ENCODE data around the gene AFF3. TPM values are rescaled to one million over a fixed set of nuclear protein-coding genes. Genes with fewer than 3 reads are reported as not detected.

Gene AFF3
- total and polyA plus RNA-seq, 3 experiments from 2014 or later, result 0.48 to 1.3 (median 0.53) TPM

DNA sequence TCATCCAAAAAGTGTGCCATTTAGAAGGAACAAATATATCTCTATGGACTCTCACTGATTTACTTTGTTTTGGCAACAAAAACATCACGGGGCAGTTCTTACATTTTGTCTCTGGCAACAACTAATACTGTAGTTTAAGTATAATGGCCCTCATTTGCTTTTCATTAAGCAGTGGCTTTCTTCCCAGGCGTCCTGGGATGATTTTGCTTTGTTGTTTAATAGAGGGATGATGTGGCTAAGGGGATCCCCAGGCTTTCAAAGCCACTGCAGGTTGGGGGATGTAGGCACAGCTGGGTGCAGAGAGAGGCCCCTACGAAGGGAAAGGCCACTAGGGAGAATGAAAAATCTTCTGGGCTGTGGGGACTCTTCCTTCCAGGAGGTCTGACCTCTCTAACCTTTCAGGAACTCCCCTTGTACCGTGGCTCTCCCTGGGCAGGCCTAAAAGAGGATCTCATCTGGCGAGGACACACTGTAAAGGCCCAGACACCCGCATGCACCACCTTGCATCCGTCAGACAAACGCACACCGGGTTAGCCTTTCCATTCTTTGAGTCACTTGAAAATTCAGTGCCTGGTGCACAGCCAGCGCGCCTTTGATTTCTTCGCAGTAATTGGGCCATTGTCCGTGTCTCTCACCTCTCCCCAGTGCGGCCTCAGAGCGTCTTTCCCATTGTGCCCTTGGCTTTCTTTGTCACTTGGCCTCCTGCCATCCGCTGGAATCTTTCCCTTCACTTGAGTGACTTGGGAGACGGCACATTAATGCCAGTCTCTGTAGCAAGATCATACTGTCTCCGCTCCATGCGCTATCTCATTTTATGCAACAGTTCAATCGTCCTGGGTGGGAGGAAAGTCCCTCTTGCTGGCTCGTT is 40.3 kb upstream of the AFF3 start:
- POLR2A ChIA-PET, result no interaction called here

DNA sequence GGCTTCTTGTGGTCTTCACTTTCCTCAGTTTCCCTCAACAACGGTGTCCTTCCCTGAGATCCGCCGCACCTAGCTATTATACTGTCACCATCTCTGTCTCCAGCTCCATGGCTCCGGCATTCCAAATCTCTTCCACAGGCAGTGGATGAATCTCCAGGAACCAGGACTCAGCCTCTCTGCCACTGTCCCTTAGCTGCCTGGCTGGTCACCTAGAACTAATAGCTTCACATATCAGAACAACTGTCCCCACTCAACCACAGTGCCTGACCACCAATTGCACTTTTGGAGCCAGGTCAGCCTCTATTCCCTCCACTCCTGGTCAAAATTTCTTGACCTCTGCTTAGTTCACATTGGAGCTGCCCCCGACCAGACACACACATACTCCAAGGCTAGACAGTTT is 38.1 kb upstream of the AFF3 start:
- Histone ChIP-seq H3K4me3 (ENCODE audit: low read length) (no peak overlapping the region), H3K27me3 (ENCODE audit: insufficient read depth, low read length, poor library complexity, severe bottlenecking) (no peaks in the 10 kb centered on the region), H3K9me3 (ENCODE audit: low read length) (no peaks in the 10 kb centered on the region), H3K27ac (ENCODE audit: low read depth, low read length) (no peak overlapping the region), H3K36me3 (ENCODE audit: insufficient read depth, low read length) (no peaks in the 10 kb centered on the region), H3K4me1 (ENCODE audit: insufficient read depth, low read length) (no peaks in the 10 kb centered on the region)
- no peak for DNase-seq
- POLR2A ChIA-PET, result no interaction called here
- CTCF ChIA-PET, result no interaction called here
- Mint-ChIP-seq H3K4me3 (no peak overlapping the region), H3K27ac (no peak overlapping the region), H3K4me1 (no peaks in the 10 kb centered on the region), H3K27me3 (no peaks in the 10 kb centered on the region), H3K36me3 (no peaks in the 10 kb centered on the region), H3K9me3 (no peaks in the 10 kb centered on the region)

More for the DNA sequence above, 40.3 kb upstream of the AFF3 start:
- no peaks in the 10 kb centered on the region for H3K36me3 ChIP-seq (ENCODE audit: insufficient read depth, low read length)
- CTCF ChIA-PET, result no interaction called here
- Mint-ChIP-seq H3K27ac (no peak overlapping the region), H3K9me3 (no peaks in the 10 kb centered on the region), H3K4me3 (no peak overlapping the region), H3K4me1 (no peaks in the 10 kb centered on the region), H3K27me3 (no peaks in the 10 kb centered on the region), H3K36me3 (no peaks in the 10 kb centered on the region)
- H3K27ac ChIP-seq (ENCODE audit: low read depth, low read length), result no peak overlapping the region
- no peak overlapping the region for H3K4me3 ChIP-seq (ENCODE audit: low read length)
- no peaks in the 10 kb centered on the region for H3K9me3 ChIP-seq (ENCODE audit: low read length)
- H3K4me1 ChIP-seq (ENCODE audit: insufficient read depth, low read length), result no peaks in the 10 kb centered on the region
- no peak for DNase-seq
- no peaks in the 10 kb centered on the region for H3K27me3 ChIP-seq (ENCODE audit: insufficient read depth, low read length, poor library complexity, severe bottlenecking)

GRCh38 chr2:100179806-100180205 is 37.4 kb upstream of the AFF3 start:
- Mint-ChIP-seq H3K27me3 (no peaks in the 10 kb centered on the region), H3K4me1 (no peaks in the 10 kb centered on the region), H3K4me3 (no peak overlapping the region), H3K9me3 (no peaks in the 10 kb centered on the region), H3K27ac (no peak overlapping the region), H3K36me3 (no peaks in the 10 kb centered on the region)
- no peak overlapping the region for H3K4me3 ChIP-seq (ENCODE audit: low read length)
- H3K27ac ChIP-seq (ENCODE audit: low read depth, low read length), result no peak overlapping the region
- DNase-seq, result no peak
- H3K36me3 ChIP-seq (ENCODE audit: insufficient read depth, low read length), result no peaks in the 10 kb centered on the region
- H3K4me1 ChIP-seq (ENCODE audit: insufficient read depth, low read length), result no peaks in the 10 kb centered on the region
- POLR2A ChIA-PET, result no interaction called here
- H3K27me3 ChIP-seq (ENCODE audit: insufficient read depth, low read length, poor library complexity, severe bottlenecking), result no peaks in the 10 kb centered on the region
- H3K9me3 ChIP-seq (ENCODE audit: low read length), result no peaks in the 10 kb centered on the region
- CTCF ChIA-PET, result no interaction called here

GRCh38 chr2:100178864-100179263 is 36.5 kb upstream of the AFF3 start:
- POLR2A ChIA-PET, result no interaction called here
- DNase-seq, result no peak
- Mint-ChIP-seq H3K4me3 (no peak overlapping the region), H3K9me3 (no peaks in the 10 kb centered on the region), H3K27me3 (peaks cover 0 to 1% of the 10 kb centered on the region in 2 donors), H3K36me3 (no peaks in the 10 kb centered on the region), H3K4me1 (no peaks in the 10 kb centered on the region), H3K27ac (no peak overlapping the region)
- Histone ChIP-seq H3K27me3 (ENCODE audit: insufficient read depth, low read length, poor library complexity, severe bottlenecking) (no peaks in the 10 kb centered on the region), H3K4me3 (ENCODE audit: low read length) (no peak overlapping the region), H3K4me1 (ENCODE audit: insufficient read depth, low read length) (no peaks in the 10 kb centered on the region), H3K27ac (ENCODE audit: low read depth, low read length) (no peak overlapping the region), H3K9me3 (ENCODE audit: low read length) (no peaks in the 10 kb centered on the region), H3K36me3 (ENCODE audit: insufficient read depth, low read length) (no peaks in the 10 kb centered on the region)
- CTCF ChIA-PET, result no interaction called here

- no peaks in the 10 kb centered on the region for H3K9me3 Mint-ChIP-seq
- ChIA-PET POLR2A (no interaction called here), CTCF (no interaction called here)
- Histone ChIP-seq H3K27me3 (ENCODE audit: insufficient read depth, low read length, poor library complexity, severe bottlenecking) (no peaks in the 10 kb centered on the region), H3K36me3 (ENCODE audit: insufficient read depth, low read length) (no peaks in the 10 kb centered on the region), H3K4me3 (ENCODE audit: low read length) (no peak overlapping the region), H3K27ac (ENCODE audit: low read depth, low read length) (no peak overlapping the region), H3K4me1 (ENCODE audit: insufficient read depth, low read length) (no peaks in the 10 kb centered on the region), H3K9me3 (ENCODE audit: low read length) (no peaks in the 10 kb centered on the region)
- no peak overlapping the region for H3K4me3 Mint-ChIP-seq
- H3K27ac Mint-ChIP-seq, result no peak overlapping the region
- peaks cover 0 to 4% of the 10 kb centered on the region in 2 donors for H3K27me3 Mint-ChIP-seq
- peak in 2 of 5 donors; percentile 8 to 11 for DNase-seq
- no peaks in the 10 kb centered on the region for H3K36me3 Mint-ChIP-seq
- no peaks in the 10 kb centered on the region for H3K4me1 Mint-ChIP-seq
These were observed 35.8 kb upstream of the AFF3 start for GRCh38 chr2:100178085-100178788.

DNA sequence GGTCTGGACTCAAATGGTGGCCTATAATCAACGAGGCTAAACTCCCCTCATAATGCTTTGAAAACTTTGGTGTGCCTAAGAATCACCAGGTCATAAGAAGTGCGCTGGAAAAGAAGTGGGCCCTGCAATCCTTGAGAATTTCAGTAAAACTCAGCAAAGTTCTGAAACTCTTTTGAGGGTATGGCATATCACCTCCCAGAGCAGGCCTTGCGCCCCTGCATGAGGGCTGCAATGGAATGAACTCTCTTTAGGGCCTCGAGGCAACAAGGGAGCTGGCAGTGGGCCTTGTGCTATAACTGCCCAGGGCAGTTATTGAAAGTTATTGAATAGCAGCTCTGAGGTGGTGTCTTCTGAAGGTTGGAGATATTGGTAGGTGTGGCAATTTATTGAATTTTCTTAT is 34.5 kb upstream of the AFF3 start:
- no peaks in the 10 kb centered on the region for H3K36me3 Mint-ChIP-seq
- Histone ChIP-seq H3K36me3 (ENCODE audit: insufficient read depth, low read length) (no peaks in the 10 kb centered on the region), H3K4me3 (ENCODE audit: low read length) (no peak overlapping the region), H3K27me3 (ENCODE audit: insufficient read depth, low read length, poor library complexity, severe bottlenecking) (no peaks in the 10 kb centered on the region), H3K9me3 (ENCODE audit: low read length) (no peaks in the 10 kb centered on the region), H3K27ac (ENCODE audit: low read depth, low read length) (no peak overlapping the region), H3K4me1 (ENCODE audit: insufficient read depth, low read length) (no peaks in the 10 kb centered on the region)
- DNase-seq, result no peak
- peaks cover 0 to 4% of the 10 kb centered on the region in 2 donors for H3K27me3 Mint-ChIP-seq
- no peak overlapping the region for H3K4me3 Mint-ChIP-seq
- no peaks in the 10 kb centered on the region for H3K9me3 Mint-ChIP-seq
- no peaks in the 10 kb centered on the region for H3K4me1 Mint-ChIP-seq
- ChIA-PET CTCF (no interaction called here), POLR2A (no interaction called here)
- no peak overlapping the region for H3K27ac Mint-ChIP-seq

DNA sequence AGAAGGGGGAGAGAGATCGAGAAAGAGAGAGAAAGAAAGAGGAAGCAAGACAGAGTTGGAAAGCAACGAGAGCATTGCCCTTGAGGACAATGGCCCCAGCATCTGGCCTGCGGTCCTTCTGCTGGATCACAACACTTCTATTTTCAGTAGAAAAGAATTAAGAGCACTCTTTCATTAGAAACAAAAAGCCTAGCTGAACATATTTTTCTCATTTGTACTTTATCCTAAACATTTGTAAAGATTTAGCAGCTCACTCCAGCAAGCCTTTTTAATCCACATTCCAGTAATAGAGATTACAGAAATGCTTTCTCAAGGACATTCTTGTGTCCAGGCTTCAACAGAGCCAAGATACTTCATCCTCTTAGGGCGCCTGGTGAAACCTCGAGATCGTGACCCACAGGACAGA is 31.6 kb upstream of the AFF3 start:
- Histone ChIP-seq H3K9me3 (ENCODE audit: low read length) (no peaks in the 10 kb centered on the region), H3K36me3 (ENCODE audit: insufficient read depth, low read length) (no peaks in the 10 kb centered on the region), H3K27ac (ENCODE audit: low read depth, low read length) (no peak overlapping the region), H3K27me3 (ENCODE audit: insufficient read depth, low read length, poor library complexity, severe bottlenecking) (no peaks in the 10 kb centered on the region), H3K4me3 (ENCODE audit: low read length) (no peak overlapping the region), H3K4me1 (ENCODE audit: insufficient read depth, low read length) (no peaks in the 10 kb centered on the region)
- no peak for DNase-seq
- Mint-ChIP-seq H3K4me1 (no peaks in the 10 kb centered on the region), H3K27me3 (peaks cover 0 to 4% of the 10 kb centered on the region in 2 donors), H3K27ac (no peak overlapping the region), H3K36me3 (no peaks in the 10 kb centered on the region), H3K9me3 (no peaks in the 10 kb centered on the region), H3K4me3 (no peak overlapping the region)
- CTCF ChIA-PET, result no interaction called here
- POLR2A ChIA-PET, result no interaction called here

GRCh38 chr2:100166701-100167100 is 24.3 kb upstream of the AFF3 start:
- CTCF ChIA-PET, result no interaction called here

More at GRCh38 chr2:100166701-100167100, 24.3 kb upstream of the AFF3 start:
- H3K4me3 ChIP-seq (ENCODE audit: low read length), result no peak overlapping the region
- H3K27ac ChIP-seq (ENCODE audit: low read depth, low read length), result no peak overlapping the region
- Mint-ChIP-seq H3K36me3 (peaks cover 0 to 1% (median 0%) of the 10 kb centered on the region in 3 donors), H3K4me1 (no peaks in the 10 kb centered on the region), H3K27ac (peak overlapping the region in 1 of 8 donors; percentile 16), H3K27me3 (peaks cover 0 to 8% of the 10 kb centered on the region in 2 donors), H3K4me3 (no peak overlapping the region), H3K9me3 (peaks cover 0 to 8% (median 2%) of the 10 kb centered on the region in 5 donors)
- H3K9me3 ChIP-seq (ENCODE audit: low read length), result no peaks in the 10 kb centered on the region
- no peaks in the 10 kb centered on the region for H3K4me1 ChIP-seq (ENCODE audit: insufficient read depth, low read length)
- H3K36me3 ChIP-seq (ENCODE audit: insufficient read depth, low read length), result no peaks in the 10 kb centered on the region
- POLR2A ChIA-PET, result no interaction called here
- DNase-seq, result no peak
- H3K27me3 ChIP-seq (ENCODE audit: insufficient read depth, low read length, poor library complexity, severe bottlenecking), result no peaks in the 10 kb centered on the region

Measured in CD8-positive, alpha-beta memory T cell (primary cell).